Spleen (tissue), 11 donors: ENCODE measurements around the gene GALNT12. TPM values are rescaled to one million over a fixed set of nuclear protein-coding genes. Genes with fewer than 3 reads are reported as not detected.

ENCODE experiments used
- DNase-seq: peaks from one replicate; pipeline ENCODE4 v3.0.0-alpha.2; 2020
- H3K27ac ChIP-seq, 8 donors: fragments of 200-600 bp; sonication (generic) in 7 of 8; 1 replicate in 4 of 8; 2 replicates in 4 of 8; pipeline versions ENCODE4 v1.5.0 to v1.8.0; 2016 to 2021; ENCODE audit warnings: inconsistent platforms in 4 of 8, mild to moderate bottlenecking in 4 of 8, moderate library complexity in 1 of 8
- H3K27me3 ChIP-seq, 7 donors: fragments of 200-600 bp; sonication (generic) in 6 of 7; replicated peaks in 1 of 7; 1 replicate in 4 of 7; 2 replicates in 3 of 7; pipeline versions ENCODE4 v1.5.0 to v1.8.0; 2016 to 2021; ENCODE audit warnings: inconsistent platforms in 3 of 7, mild to moderate bottlenecking in 1 of 7
- H3K36me3 ChIP-seq, 6 donors: fragments of 200-600 bp; sonication (generic) in 5 of 6; 1 replicate in 4 of 6; 2 replicates in 2 of 6; pipeline versions ENCODE4 v1.5.0 to v1.8.0; 2016 to 2021; ENCODE audit warnings: inconsistent platforms in 2 of 6
- H3K4me1 ChIP-seq, 6 donors: fragments of 200-600 bp; sonication (generic) in 5 of 6; 1 replicate in 3 of 6; 2 replicates in 3 of 6; pipeline versions ENCODE4 v1.5.0 to v1.8.0; 2016 to 2021; ENCODE audit warnings: inconsistent platforms in 3 of 6
- H3K4me3 ChIP-seq, 8 donors: fragments of 200-600 bp; sonication (generic) in 7 of 8; 1 replicate in 4 of 8; 2 replicates in 4 of 8; pipeline versions ENCODE4 v1.5.0 to v1.8.0; 2016 to 2021; ENCODE audit warnings: inconsistent platforms in 4 of 8, mild to moderate bottlenecking in 4 of 8, moderate library complexity in 2 of 8
- H3K9me3 ChIP-seq, 8 donors: fragments of 200-600 bp; sonication (generic) in 7 of 8; 1 replicate in 4 of 8; 2 replicates in 4 of 8; pipeline versions ENCODE4 v1.5.0 to v1.8.0; 2016 to 2021; ENCODE audit warnings: inconsistent platforms in 4 of 8
- CTCF ChIP-seq, 11 experiments: fragments of 200-600 bp in 7 of 11; fragments of 450-650 bp in 4 of 11; sonication (generic) in 4 of 11; IDR thresholded peaks in 8 of 11; conservative IDR thresholded peaks in 3 of 11; 1 replicate in 7 of 11; 2 replicates in 4 of 11; pipeline versions ENCODE4 v1.4.0 to v1.8.0; 2016 to 2021; ENCODE audit warnings: antibody characterized with exemption in 11 of 11, inconsistent platforms in 4 of 11, mild to moderate bottlenecking in 1 of 11
- POLR2A ChIP-seq, 3 donors: fragments of 450-650 bp; IDR thresholded peaks; one replicate each; pipeline ENCODE4 v1.5.1; 2017; ENCODE audit warnings: antibody characterized with exemption in 3 of 3, mild to moderate bottlenecking in 1 of 3
- POLR2AphosphoS5 ChIP-seq, 3 donors: sonication (generic); formaldehyde crosslinking; IDR thresholded peaks; one replicate each; pipeline ENCODE4 v1.5.1; 2017; ENCODE audit warnings: antibody characterized with exemption in 3 of 3
- WGBS, 5 donors: extraction: QIAGEN DNeasy Blood & Tissue Kit in 3 of 5; methylation state at CpG; one replicate each; pipeline versions ENCODE4 v1.1.5 to v1.1.7; 2013 to 2018; 5-methylcytosine and 5-hydroxymethylcytosine counted together
- intact Hi-C: fragments of 100-400 bp; cut with DNase I; formaldehyde crosslinking; loops from one replicate; pipeline ENCODE4 v1.15.0; 2023; ENCODE audit warnings: low total_unique reads
- polyA plus RNA-seq, 3 donors: library from polyadenylated mRNA; stranded (reverse); fragments of 200-250 nt; gene quantifications; one replicate each; pipeline ENCODE4 v1.2.1, GENCODE V29; 2013
- total RNA-seq, 7 donors: library from RNA; depleted of rRNA in 3 of 7; stranded (reverse); fragments of >200 nt in 3 of 7; fragmentation: NEBNext Ultra II Directional in 4 of 7; extraction: Animal tissue kit (Norgen Biotek cat#: 25700) in 4 of 7; gene quantifications; one replicate each; pipeline versions ENCODE4 v1.1.0 to v1.2.1, GENCODE V29; 2016 to 2021
- donor health status: healthy with polysubstance abuse.
- donor health status: DM: no; HTN: no; CAD: no; lungs with moderate emphysema.
- donor health status: DM: no; HTN: no; CAD: no.
- donor health status: Bipolar disorder and iron deficiency.
- donor health status: healthy.
- donor health status: DM: no; HTN: no; CAD: no.
- donor health status: DM: yes; HTN: yes; CAD: no.

The GALNT12 gene
- total and polyA plus RNA-seq, 10 donors, result 1.2 to 3.2 (median 2.5) TPM

GRCh38 chr9:98766586-98766985, 40.9 kb upstream of the GALNT12 start:
- Histone ChIP-seq H3K27ac (no peak overlapping the region), H3K4me1 (no peaks in the 10 kb centered on the region), H3K4me3 (no peak overlapping the region), H3K27me3 (no peaks in the 10 kb centered on the region), H3K9me3 (peaks cover 0 to 12% (median 10%) of the 10 kb centered on the region in 8 donors), H3K36me3 (peaks cover 0 to 59% (median 25%) of the 10 kb centered on the region in 6 donors)
- no peak for DNase-seq
- 75 to 97% (median 87%) methylated on average over 2 of the region's 2 CpGs for WGBS, 5 donors
- no peak for TF ChIP-seq POLR2AphosphoS5 (IDR thresholded peaks at IDR 0.05)
- no peak for TF ChIP-seq CTCF (IDR thresholded peaks at IDR 0.05 in 8 of 11, conservative IDR thresholded peaks at IDR 0.05 in 3 of 11)
- intact Hi-C loops, result no loop called here

GRCh38 chr9:98767196-98767595, 40.3 kb upstream of the GALNT12 start:
- no peak overlapping the region for H3K4me3 ChIP-seq
- H3K27ac ChIP-seq, result no peak overlapping the region
- intact Hi-C loops, result no loop called here
- peaks cover 0 to 65% (median 29%) of the 10 kb centered on the region in 6 donors for H3K36me3 ChIP-seq
- peaks cover 0 to 12% (median 10%) of the 10 kb centered on the region in 8 donors for H3K9me3 ChIP-seq
- DNase-seq, result no peak
- 87 to 97% (median 95%) methylated on average over 3 of the region's 3 CpGs for WGBS, 5 donors
- no peaks in the 10 kb centered on the region for H3K27me3 ChIP-seq
- no peaks in the 10 kb centered on the region for H3K4me1 ChIP-seq
- TF ChIP-seq CTCF (IDR thresholded peaks at IDR 0.05 in 8 of 11, conservative IDR thresholded peaks at IDR 0.05 in 3 of 11), result no peak
- TF ChIP-seq POLR2AphosphoS5 (IDR thresholded peaks at IDR 0.05), result no peak
- TF ChIP-seq POLR2A (IDR thresholded peaks at IDR 0.05), result no peak

- H3K4me3 ChIP-seq, result no peak overlapping the region
- H3K36me3 ChIP-seq, result peaks cover 0 to 72% (median 36%) of the 10 kb centered on the region in 6 donors
- H3K27ac ChIP-seq, result no peak overlapping the region
- WGBS, 5 donors, result 88 to 97% (median 96%) methylated on average over 6 to 7 of the region's 7 CpGs
- no peak for DNase-seq
- H3K27me3 ChIP-seq, result no peaks in the 10 kb centered on the region
- intact Hi-C loops, result no loop called here
- peaks cover 0 to 12% (median 10%) of the 10 kb centered on the region in 8 donors for H3K9me3 ChIP-seq
- TF ChIP-seq POLR2A (IDR thresholded peaks at IDR 0.05), result no peak
- TF ChIP-seq POLR2AphosphoS5 (IDR thresholded peaks at IDR 0.05), result no peak
- no peak for TF ChIP-seq CTCF (IDR thresholded peaks at IDR 0.05 in 8 of 11, conservative IDR thresholded peaks at IDR 0.05 in 3 of 11)
- no peaks in the 10 kb centered on the region for H3K4me1 ChIP-seq
These were observed 39.6 kb upstream of the GALNT12 start for GRCh38 chr9:98767915-98768314.

- H3K9me3 ChIP-seq, result peaks cover 0 to 12% (median 10%) of the 10 kb centered on the region in 8 donors
- peaks cover 0 to 76% (median 39%) of the 10 kb centered on the region in 6 donors for H3K36me3 ChIP-seq
- TF ChIP-seq CTCF (IDR thresholded peaks at IDR 0.05 in 8 of 11, conservative IDR thresholded peaks at IDR 0.05 in 3 of 11), result no peak
- TF ChIP-seq POLR2A (IDR thresholded peaks at IDR 0.05), result no peak
- no peak for TF ChIP-seq POLR2AphosphoS5 (IDR thresholded peaks at IDR 0.05)
- H3K4me1 ChIP-seq, result no peaks in the 10 kb centered on the region
- no peak for DNase-seq
- 92 to 98% (median 96%) methylated on average over 7 to 9 of the region's 9 CpGs for WGBS, 5 donors
- no peaks in the 10 kb centered on the region for H3K27me3 ChIP-seq
- no peak overlapping the region for H3K4me3 ChIP-seq
- intact Hi-C loops, result no loop called here
- no peak overlapping the region for H3K27ac ChIP-seq
These were observed 39.1 kb upstream of the GALNT12 start for GRCh38 chr9:98768344-98768743.
